TTC549 (cell line): ENCODE results near the gene UBE2S.
"Not testable (repeated sequence)": the region's sequence is repeated elsewhere in the genome, so short reads cannot be mapped to it uniquely, and the experiment has no call there.

Source experiments
- FAIRE-seq: peaks from 2 replicates; lab custom pipeline; 2012; peaks lifted over from hg19 to GRCh38; lab: Jason Lieb, UNC

UBE2S gene

DNA sequence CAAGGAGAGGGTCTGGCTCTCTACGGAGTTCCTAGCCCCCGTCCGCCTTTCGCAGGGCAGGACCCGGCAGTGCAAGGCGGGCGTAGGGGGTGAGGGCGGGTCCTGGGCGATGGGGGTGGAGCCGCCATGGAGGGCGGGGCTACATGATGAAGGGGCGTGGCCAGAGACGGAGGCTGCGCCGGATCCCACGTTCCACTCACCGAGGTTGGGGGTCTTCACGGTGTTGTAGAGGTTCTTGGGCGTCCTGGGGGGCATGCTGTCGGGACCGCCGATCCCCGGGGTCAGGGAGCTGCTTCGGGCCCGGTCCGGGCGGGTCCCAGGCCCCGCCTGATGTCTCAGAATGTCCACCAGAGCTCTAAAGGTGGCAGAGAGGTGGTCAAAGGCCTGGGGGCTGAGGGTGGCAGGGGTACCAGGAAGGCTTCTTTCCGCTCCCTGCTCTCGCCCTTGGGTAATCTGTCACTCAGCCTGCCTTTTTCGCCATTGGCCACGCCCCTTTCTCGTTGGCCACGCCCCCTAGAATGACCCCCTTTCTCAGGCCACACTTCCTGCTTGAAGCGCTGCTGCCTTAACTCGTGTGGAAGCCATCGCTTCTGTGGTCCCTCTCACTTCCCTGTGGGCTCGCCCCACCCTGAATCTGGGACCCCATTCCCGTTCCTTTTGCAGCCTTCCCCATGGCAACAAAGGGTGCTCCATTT is 33.0 kb upstream of the UBE2S start:
- no peak for FAIRE-seq

DNA sequence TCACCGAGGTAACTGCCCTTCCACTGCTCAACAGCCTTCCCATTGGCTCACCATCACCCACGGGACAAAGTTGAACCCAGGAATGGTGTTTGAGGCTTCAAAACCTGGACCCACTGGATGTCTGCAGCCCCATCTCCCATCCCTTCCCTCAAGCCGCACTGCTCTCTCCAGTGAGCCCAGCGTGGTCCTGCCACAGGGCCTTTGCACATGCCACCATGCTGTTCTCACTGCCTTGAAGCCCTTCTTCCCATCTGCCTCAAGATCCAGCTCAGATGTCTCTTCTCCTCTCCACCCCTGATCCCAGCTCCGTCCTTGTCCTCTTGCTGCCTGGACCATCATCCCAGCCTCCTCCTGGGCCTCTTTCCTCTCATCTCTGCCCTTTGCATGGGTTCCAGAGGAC is 31.5 kb upstream of the UBE2S start:
- FAIRE-seq: no peak

DNA sequence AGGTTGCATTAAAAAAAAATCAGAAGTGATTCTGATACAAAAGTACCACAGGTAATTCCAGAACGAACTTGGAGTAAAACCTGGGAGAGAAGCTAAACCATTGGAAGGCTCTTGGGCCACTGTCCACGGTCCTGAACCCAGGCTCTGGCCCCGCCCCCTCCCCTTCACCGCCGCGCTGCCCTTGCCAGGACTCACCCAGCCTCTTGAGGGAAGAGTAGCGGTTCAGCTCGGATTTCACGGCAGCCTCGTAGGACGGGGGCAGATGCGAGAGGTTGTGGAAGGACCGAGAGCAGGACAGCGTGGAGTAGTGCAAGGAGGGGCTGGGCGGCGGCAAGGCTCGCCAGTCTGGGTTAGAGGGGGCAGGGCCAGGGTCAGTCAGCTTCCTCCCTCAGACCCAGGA is 29.8 kb upstream of the UBE2S start:
- FAIRE-seq: peak; percentile 56

DNA sequence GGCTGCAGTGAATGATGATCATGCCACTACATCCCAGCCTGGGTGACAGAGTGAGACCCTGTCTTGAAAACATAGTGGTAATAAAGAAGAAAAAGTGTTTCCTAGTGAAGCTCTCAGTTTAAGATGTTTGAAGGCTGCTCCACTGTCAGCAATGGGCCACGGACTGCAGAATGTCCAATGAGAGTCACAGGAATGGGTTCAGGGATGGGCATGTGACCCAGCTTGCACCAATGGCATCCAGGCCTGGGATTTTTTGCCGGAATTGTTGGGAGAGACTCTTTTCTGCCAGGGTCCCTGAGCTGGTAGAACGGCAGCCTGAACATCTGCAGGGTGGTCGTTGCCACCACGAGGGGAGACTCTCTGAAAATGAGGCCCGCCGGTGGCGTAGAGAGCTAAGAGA is 29.3 kb upstream of the UBE2S start:
- no peak for FAIRE-seq

DNA sequence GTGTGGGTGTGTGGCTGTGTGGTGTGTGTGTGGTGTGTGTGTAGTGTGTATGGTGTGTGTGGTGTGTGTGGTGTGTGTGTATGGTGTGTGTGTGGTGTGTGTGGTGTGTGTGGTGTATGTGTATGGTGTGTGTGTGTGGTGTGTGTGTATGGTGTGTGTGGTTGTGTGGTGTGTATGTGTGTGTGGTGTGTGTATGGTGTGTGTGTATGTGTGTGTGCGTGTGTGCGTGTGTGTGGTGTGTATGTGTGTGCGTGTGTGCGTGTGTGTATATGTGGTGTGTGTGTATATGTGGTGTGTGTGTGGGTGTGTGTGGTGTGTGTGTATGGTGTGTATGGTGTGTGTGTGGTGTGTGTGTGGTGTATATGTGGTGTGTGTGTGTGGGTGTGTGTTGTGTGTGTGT is 27.4 kb upstream of the UBE2S start:
- no peak for FAIRE-seq

DNA sequence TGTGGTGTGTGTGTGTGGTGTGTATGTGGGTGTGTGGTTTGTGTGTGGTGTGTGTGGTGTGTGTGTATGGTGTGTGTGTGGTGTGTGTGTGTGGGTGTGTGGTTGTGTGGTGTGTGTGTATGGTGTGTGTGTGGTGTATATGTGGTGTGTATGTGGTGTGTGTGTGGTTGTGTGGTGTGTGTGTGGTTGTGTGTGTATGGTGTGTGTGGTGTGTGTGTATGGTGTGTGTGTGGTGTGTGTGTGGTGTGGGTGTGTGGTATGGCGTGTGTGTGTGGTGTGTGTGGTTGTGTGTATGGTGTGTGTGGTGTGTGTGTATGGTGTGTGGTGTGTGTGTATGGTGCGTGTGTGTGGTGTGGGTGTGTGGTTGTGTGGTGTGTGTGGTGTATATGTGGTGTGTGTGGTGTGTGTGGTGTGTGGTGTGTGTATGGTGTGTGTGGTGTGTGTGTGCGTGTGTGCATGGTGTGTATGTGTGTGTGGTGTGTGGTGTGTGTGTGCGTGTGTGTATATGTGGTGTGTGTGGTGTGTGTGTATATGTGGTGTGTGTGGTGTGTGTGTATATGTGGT is 26.9 kb upstream of the UBE2S start:
- FAIRE-seq: no peak

DNA sequence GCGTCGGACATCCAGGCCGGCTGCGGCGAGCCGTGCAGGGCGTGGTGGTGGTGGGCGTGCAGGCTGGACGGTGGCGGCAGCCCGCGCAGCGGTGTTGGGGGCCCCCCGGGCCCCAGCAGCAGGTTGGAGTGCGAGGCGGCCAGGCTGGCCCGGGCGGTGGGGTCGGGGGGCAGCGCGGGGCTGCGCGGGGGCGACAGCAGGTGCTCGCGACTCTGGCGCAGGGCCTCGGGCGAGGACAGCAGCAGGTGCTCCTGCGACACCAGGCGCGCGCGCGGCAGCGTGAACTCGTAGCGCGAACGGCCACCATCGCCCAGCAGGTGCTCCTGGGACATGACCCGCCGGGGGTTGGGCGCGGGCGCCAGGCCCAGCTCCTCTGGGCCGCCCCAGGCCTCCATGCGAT is 25.7 kb upstream of the UBE2S start:
- FAIRE-seq: no peak

DNA sequence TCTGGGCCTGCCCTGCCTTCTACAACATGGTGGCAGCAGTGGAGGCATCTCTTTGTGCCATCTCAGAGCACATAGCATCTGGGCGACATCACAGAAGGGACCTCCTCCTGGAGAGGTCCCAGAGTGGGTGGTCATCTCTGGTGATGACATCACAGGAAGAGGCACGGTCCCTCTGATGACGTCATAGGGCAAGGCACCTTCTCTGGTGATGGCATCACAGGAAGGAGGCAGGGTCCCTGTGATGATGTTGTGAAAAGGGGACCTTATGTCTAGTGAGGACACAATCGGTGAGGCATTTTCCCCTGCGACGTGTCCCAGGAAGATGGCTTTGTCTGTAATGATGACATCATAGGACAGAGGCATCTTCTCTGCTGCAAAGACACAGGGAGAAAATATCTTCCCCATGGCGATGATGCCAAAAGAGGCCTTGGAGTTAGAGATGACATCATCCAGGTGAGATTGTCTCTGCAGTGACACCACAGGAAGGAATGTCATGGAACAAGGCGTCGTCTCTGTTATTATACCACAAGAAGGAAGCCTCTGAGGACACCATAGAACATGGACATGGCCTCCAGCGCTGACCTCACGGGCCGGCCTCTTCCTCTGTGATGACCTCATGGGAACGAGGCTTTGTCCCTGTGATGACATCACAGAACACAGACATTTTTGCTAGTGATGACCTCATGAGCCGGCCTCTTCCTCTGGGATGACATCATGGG is 24.8 kb upstream of the UBE2S start:
- no peak for FAIRE-seq

DNA sequence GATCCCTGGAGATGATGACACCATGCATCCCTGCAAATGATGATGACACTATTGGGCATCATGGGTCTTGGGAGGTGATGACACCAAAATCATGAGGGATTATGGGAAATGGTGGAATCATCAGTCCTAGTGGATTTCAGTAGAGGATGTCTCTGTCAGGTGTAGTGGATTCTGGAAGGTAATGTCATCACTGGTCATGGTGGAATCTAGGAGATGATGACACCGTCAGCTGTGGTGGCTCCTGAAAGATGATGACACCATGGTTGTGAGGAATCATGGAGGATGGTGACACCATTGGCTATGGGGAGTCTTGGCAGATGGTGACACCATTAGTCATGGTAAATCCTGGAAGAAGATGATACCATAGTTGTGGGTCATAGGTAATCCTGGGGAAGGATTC is 23.6 kb upstream of the UBE2S start:
- FAIRE-seq: no peak

DNA sequence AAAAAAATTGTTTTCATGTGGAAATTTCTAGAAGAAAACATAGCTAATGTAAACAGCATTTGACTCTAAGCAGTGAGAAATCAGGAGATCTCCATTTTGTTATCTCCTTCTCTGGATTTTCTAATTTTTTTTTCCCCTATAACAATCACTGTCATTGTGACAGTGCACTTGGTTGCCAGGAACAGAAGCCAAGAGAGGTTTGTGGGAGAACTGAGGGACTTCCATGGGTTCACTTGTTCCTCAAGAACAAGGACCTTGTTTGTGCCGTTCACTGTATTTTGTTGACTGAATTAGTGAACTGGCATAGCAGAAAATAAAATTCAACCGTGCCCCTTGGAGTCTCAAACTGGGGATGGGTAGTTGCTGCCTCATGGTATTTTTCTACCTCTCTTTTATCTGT is 18.5 kb upstream of the UBE2S start:
- FAIRE-seq: no peak

DNA sequence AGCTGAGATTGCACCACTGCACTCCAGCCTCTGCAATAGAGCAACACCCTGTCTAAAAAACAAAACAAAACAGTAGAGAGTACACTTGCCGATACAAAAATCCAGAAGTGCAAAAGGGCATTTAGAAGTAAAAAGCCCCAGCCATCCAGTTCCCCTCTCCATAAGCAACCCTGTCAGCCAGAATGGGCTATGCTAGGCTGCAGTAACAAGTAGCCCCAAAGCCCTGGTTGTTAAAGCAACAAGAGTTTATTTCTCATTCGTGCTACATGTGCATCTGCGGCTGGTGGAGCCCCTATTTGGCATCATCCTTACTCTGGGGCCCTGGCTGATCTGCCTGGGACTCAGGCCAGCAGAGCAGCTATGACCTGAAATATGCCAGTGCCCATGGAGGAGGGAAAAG is 16.9 kb upstream of the UBE2S start:
- no peak for FAIRE-seq

DNA sequence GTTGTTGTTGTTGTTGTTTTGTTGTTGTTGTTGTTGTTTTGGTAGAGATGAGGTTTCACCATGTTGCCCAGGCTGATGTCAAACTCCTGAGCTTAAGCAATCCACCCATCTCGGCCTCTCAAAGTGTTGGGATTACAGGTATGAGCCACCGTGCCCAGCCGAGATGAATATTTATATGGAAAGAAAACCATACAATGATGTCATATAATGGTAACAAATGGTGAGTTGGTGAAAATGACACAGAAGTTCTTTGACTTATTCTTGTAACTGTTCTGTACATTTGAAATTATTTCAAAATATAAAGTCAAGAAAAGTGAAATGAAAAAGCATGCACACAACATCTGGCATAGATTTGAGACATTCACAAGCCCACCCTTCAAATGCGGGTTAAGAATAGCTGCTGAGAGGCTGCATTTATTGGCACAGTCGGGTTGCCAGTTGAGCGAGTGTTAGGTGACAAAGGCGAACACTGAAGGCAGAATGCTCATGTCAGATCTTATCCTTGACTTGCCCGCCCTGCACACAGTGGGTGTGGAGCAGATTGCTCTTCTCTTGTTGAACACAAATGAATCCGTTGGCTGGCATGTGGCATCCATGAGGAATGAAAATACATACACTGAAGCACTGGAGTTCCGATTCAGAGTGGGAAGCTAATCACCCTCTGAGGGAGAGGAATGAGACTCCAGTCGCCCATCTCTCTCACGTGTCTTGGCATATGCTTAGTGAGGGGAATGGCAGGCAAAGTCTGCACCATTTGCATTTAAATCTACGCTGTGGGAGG is 15.8 kb upstream of the UBE2S start:
- FAIRE-seq: no peak

DNA sequence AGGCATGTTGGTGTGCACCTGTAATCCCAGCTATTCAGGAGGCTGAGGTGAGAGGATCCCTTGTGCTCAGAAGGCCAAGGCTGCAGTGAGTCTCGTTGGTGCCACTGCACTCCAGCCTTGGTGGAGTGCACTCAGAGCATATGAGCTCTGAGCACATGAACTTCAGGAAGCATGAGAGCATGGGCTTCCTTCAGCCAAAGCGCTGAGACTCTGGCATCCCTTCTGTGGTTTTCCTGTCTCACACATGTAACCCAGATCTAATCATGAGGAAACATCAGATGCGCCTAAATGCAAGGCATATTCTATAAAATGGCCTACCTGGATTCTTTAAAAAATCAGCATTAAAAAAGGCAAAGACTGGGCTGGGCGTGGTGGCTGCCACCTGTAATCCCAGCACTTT is 13.7 kb upstream of the UBE2S start:
- not testable (repeated sequence) for FAIRE-seq

DNA sequence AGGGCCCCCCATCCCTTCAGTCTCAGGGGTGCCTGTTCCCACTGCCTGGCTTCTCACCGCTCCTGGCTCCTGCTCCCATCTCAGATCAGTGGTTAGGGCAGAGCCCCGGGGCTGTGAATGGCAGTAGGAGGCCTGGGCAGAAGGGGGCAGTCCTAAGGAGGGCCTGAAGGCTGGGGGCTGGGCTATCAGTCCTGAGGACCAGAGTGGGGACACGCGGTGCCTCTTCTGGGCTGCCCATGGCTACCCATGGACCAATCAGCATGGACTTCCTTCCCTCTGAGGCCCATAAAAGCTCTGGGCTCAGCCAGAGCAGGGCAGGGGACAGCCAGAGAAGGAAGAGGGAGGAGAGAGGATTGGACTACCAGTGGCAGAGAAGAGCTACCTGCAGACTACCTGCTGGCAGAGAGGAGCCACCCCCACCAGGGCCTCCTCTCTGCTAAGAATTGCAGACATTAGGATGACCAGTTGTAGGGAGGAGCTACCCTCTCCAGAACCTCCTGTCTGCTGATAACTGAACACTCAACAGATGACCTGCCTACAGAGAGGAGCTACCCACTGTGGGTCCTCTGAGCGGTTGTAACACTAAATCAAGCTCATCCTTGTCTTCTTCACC is 12.1 kb upstream of the UBE2S start:
- no peak for FAIRE-seq

DNA sequence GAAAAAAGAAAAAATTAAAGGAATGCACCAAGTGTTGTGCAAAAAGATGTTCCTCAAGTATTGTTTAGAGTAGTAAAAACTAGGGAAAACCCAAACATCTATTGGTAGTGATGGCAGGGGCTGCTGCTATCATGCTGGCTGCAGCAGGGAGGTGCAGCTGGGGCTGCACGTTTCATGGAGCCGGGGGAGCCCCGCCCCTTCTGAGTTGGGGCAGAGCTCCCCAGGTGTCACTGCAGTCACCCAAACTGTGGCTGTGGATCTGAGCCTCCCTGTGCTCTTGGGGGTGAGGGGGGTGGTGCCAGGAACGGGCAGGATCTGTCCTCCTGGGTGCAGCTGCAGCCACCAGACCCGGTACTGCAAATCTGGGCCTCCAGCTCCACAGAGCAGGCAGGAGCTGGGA is 11.5 kb upstream of the UBE2S start:
- no peak for FAIRE-seq

DNA sequence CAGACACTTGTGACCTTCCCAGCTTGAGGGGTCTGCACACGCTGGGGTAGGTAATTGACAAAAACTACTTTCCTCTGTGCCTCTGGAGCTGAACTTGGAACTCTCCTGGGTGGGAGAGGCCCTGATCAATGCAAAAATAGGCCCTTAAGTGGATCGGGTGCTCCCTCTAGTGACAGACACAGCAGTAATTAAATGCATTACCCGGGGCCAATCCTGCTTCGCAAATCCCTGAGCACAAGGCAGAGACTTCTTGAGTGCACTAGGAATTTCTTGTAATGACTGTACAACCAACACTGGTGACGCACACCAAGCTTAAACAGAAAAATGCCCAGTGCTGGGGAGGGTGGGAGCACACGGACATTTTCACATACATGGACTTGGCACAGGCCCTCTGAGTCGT is 10.6 kb upstream of the UBE2S start:
- FAIRE-seq: peak; percentile 46

DNA sequence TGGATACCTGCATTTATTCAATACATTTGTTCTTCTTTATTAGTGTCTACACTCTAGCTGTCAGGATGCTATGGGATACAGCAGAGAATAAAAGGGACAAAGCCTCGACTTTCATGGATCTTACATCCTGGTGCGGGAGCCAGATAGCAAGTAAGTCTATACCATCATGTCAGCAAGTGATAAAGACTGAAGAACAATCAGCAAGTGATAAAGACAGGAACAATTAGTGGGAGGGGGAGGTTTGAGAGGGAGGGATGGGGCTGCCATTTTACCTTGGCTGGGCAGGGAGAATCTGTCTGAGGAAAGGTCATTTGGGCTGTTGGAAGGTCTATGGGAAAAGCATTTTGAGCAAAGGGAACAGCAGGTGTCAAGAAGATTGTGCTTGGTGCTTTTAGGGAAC is 2.6 kb upstream of the UBE2S start:
- FAIRE-seq: no peak

DNA sequence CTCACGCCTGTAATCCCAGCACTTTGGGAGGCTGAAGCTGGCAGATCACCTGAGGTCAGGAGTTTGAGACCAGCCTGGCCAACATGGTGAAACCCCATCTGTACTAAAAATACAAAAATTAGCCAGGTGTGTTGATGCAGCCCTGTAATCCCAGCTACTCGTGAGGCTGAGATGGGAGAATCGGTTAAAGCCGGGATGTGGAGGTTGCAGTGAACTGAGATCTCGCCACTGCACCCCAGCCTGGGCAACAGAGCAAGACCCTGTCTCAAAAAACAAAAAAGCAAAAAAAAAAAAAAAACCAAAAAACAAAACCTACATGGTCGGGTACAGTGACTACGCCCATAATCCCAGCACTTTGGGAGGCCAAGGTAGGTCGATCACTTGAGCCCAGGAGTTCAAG is 1.6 kb upstream of the UBE2S start:
- not testable (repeated sequence) for FAIRE-seq

DNA sequence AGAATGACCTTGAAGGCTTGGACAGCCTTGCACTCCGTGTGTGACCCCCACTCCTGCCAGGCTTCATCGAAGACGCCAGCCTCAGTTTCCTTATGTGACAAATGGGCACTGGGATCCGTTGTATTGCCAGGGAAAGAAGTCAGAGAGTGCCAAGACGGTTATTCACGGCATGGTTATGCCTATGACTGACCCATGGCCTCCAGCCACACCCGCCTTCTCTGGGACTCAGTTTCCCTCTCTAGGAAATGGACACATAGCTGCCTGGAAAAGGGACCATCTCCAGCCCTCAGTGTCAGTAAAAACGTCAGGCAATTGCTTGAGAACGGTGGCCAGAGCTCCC is 915 bp upstream of the UBE2S start:
- FAIRE-seq: no peak

DNA sequence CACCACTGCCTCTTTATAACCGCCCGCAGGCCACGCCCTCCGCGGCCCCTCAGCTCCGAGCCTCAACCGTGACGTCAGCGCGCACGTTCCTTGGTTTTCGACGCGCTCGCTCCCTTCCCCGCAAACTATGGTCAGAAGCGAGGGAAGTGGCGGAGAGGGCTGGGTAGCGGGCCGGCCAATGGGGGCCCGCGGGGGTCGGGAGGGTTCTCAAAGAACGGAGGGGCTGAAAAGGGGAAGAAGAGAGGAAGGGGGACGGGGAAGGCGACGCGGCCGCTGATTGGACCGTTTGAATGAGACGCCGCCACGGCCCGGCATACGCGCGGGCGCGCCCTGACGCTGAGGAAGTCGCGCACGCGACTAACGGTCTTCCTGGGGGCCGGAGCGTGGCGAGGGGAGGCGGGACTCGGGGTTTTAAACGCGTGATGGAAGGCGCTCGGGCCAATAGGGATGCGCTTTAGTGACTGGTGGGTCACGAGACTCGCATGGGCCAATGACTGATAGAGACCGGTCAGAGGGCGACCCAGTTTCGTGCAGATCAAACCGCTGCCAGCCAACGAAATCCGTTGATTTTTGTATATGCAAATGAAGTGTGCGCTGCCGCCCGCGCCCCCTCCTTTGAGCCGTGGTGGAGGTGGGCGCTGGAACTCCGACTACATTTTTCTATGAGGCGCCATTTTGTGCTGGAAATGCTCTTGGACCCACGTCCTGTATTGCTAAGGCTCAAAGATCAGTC is 378 bp upstream of the UBE2S start:
- peak; percentile 94 for FAIRE-seq

DNA sequence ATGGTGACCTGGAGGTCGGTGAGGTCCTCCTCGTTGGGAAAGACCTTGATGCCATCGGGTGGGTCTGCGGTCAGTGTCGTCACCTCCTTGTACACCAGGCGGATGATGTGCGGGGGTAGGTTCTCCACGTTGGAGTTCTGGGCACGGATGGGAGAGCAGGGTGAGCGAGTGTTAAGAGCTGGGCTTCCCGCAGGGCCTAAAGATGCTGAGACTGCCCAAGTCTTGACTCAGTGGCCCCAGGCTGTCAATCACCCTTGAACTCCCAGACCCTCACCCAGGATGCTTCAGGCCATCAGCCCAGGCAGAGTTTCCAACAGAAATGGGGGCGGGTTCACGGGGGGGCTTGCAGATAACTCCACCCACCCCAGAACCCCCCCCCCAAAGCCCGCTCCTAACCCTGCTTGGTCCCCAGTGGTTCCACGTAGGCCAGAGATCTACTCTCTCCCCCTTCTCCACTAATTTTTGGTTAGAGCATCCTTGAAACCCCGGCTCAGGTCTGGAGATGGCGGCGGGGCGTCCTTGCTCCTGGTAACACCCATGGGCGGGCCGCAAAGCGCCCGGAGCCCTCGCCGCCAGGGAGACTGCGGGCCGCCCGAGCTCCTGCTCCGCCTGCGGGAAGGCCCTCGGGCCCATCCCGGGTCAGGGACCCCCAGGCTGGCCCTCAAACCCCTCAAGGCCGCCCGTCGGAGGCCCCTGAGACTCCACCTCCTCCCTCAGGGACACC is 600 bp downstream of the UBE2S start:
- no peak for FAIRE-seq
